Liver (tissue), 9 donors: ENCODE measurements around the gene ZNF654. TPM values are rescaled to one million over a fixed set of nuclear protein-coding genes. Genes with fewer than 3 reads are reported as not detected.

Experiments used
- DNase-seq: peaks from one replicate; pipeline ENCODE4 v3.0.0-alpha.2; 2017; ENCODE audit warnings: low spot score
- H3K27ac ChIP-seq, 2 donors: one replicate each; pipeline ENCODE4 v1.7.0; 2013; ENCODE audit warnings: inconsistent platforms in 2 of 2, low read length in 2 of 2, control low read depth in 1 of 2, low read depth in 1 of 2, mild to moderate bottlenecking in 1 of 2
- H3K27me3 ChIP-seq, 4 donors: one replicate each; pipeline versions ENCODE4 v1.6.1 to v1.7.0; 2013; ENCODE audit warnings: low read length in 3 of 4, inconsistent platforms in 1 of 4, mild to moderate bottlenecking in 1 of 4, moderate library complexity in 1 of 4; ENCODE audit not compliant: control insufficient read depth in 4 of 4, insufficient read depth in 4 of 4
- H3K36me3 ChIP-seq, 4 donors: one replicate each; pipeline versions ENCODE4 v1.6.1 to v1.7.0; 2013; ENCODE audit warnings: low read length in 3 of 4, mild to moderate bottlenecking in 3 of 4, low read depth in 1 of 4, moderate library complexity in 1 of 4; ENCODE audit not compliant: control insufficient read depth in 4 of 4, insufficient read depth in 3 of 4
- H3K4me1 ChIP-seq, 4 donors: one replicate each; pipeline versions ENCODE4 v1.6.1 to v1.7.0; 2013; ENCODE audit warnings: low read length in 3 of 4, mild to moderate bottlenecking in 3 of 4, moderate library complexity in 1 of 4; ENCODE audit not compliant: control insufficient read depth in 4 of 4, insufficient read depth in 4 of 4
- H3K4me3 ChIP-seq, 3 donors: one replicate each; pipeline versions ENCODE4 v1.6.1 to v1.7.0; 2013; ENCODE audit warnings: low read length in 3 of 3, control low read depth in 1 of 3, low read depth in 1 of 3, mild to moderate bottlenecking in 1 of 3
- H3K9ac ChIP-seq, 2 donors: one replicate each; pipeline ENCODE4 v1.7.0; 2013; ENCODE audit warnings: low read length in 2 of 2, mild to moderate bottlenecking in 2 of 2, moderate library complexity in 2 of 2, control low read depth in 1 of 2, low read depth in 1 of 2
- H3K9me3 ChIP-seq, 4 donors: one replicate each; pipeline versions ENCODE4 v1.6.1 to v1.7.0; 2013; ENCODE audit warnings: low read length in 3 of 4; ENCODE audit not compliant: control insufficient read depth in 4 of 4
- ATF3 ChIP-seq: IDR thresholded peaks from 2 replicates; pipeline ENCODE4 v1.6.1; 2016; ENCODE audit warnings: antibody characterized with exemption
- EGR1 ChIP-seq, 2 donors: IDR thresholded peaks; 2 replicates each; pipeline ENCODE4 v1.6.1; 2016 to 2018; ENCODE audit warnings: antibody characterized with exemption in 2 of 2, low read depth in 2 of 2
- FOXA1 ChIP-seq: IDR thresholded peaks from 2 replicates; pipeline ENCODE4 v1.6.1; 2016; ENCODE audit warnings: antibody characterized with exemption
- FOXA2 ChIP-seq: IDR thresholded peaks from 2 replicates; pipeline ENCODE4 v1.6.1; 2016; ENCODE audit warnings: antibody characterized with exemption
- GABPA ChIP-seq, 2 donors: IDR thresholded peaks in 1 of 2; conservative IDR thresholded peaks in 1 of 2; 2 replicates each; pipeline ENCODE4 v1.6.1; 2016; ENCODE audit warnings: antibody characterized with exemption in 2 of 2, mild to moderate bottlenecking in 1 of 2, moderate library complexity in 1 of 2
- HNF4G ChIP-seq: IDR thresholded peaks from 2 replicates; pipeline ENCODE4 v1.6.1; 2016; ENCODE audit warnings: antibody characterized with exemption
- JUND ChIP-seq, 2 donors: IDR thresholded peaks; 2 replicates each; pipeline ENCODE4 v1.6.1; 2016; ENCODE audit warnings: antibody characterized with exemption in 2 of 2
- MAX ChIP-seq: IDR thresholded peaks from 2 replicates; pipeline ENCODE4 v1.6.1; 2016; ENCODE audit warnings: antibody characterized with exemption
- NR2F2 ChIP-seq: IDR thresholded peaks from 2 replicates; pipeline ENCODE4 v1.6.1; 2016; ENCODE audit warnings: antibody characterized with exemption
- RAD21 ChIP-seq, 2 donors: IDR thresholded peaks; 2 replicates each; pipeline ENCODE4 v1.6.1; 2016; ENCODE audit warnings: antibody characterized with exemption in 2 of 2, mild to moderate bottlenecking in 2 of 2
- SP1 ChIP-seq: IDR thresholded peaks from 2 replicates; pipeline ENCODE4 v1.6.1; 2018; ENCODE audit warnings: antibody characterized with exemption, mild to moderate bottlenecking
- TAF1 ChIP-seq: conservative IDR thresholded peaks from 2 replicates; pipeline ENCODE4 v1.6.1; 2016; ENCODE audit warnings: antibody characterized with exemption, mild to moderate bottlenecking
- YY1 ChIP-seq: IDR thresholded peaks from 2 replicates; pipeline ENCODE4 v1.6.1; 2016; ENCODE audit warnings: antibody characterized with exemption, mild to moderate bottlenecking
- WGBS: extraction: QIAGEN DNeasy Blood & Tissue Kit; methylation state at CpG from one replicate; pipeline ENCODE4 v1.1.7; 2013; 5-methylcytosine and 5-hydroxymethylcytosine counted together
- polyA plus RNA-seq, 2 donors: library from polyadenylated mRNA; stranded (reverse) in 1 of 2; unstranded in 1 of 2; fragments of 200-250 nt in 1 of 2; fragments of >200 nt in 1 of 2; fragmentation: Nextera tagmentation in 1 of 2; extraction: Ambion mirVana in 1 of 2; gene quantifications; one replicate each; pipeline versions ENCODE4 v1.2.1 to v1.2.3, GENCODE V29; 2013 to 2015
- total RNA-seq, 2 donors: library from RNA; depleted of rRNA; stranded (reverse); fragments of >200 nt; gene quantifications; one replicate each; pipeline ENCODE4 v1.2.3, GENCODE V29; 2014
- TF ChIP-seq, protein P1 (sequence below): IDR thresholded peaks from 2 replicates; pipeline ENCODE4 v1.6.1; 2016; ENCODE audit warnings: antibody characterized with exemption
- TF ChIP-seq, protein P2 (sequence below): fragments of 150-350 bp; IDR thresholded peaks from 2 replicates; pipeline ENCODE4 v1.5.1; 2017; ENCODE audit warnings: improper control_type of control experiment, low read depth, low read length; ENCODE audit not compliant: missing input control
- TF ChIP-seq, protein P3 (sequence below): IDR thresholded peaks from 2 replicates; pipeline ENCODE4 v1.6.1; 2016; ENCODE audit warnings: antibody characterized with exemption, mild to moderate bottlenecking
- donor health status: healthy.
- donor health status: healthy.
- donor health status: healthy.
- donor health status: healthy.
- donor health status: healthy.

Gene ZNF654
- total and polyA plus RNA-seq, 4 donors, result 2.2 to 10.1 (median 5.4) TPM

DNA sequence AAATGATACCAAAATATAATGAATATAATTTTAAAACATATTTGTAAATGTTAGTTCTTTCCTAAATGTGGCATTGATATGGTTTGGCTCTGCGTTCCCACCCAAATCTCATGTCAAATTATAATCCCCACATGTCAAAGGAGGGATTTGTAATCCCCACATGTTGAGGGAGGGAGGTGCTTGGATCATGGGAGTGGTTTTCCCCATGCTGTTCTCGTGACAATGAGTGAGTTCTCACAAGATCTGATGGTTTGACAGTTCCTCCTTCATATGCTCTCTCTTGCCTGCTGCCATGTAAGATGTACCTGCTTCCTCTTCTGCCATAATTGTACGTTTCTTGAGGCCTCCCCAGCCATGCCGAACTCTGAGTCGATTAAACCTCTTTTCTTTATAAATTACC is 12.3 kb upstream of the ZNF654 start:
- Histone ChIP-seq H3K36me3 (no peaks in the 10 kb centered on the region), H3K27me3 (no peaks in the 10 kb centered on the region), H3K9me3 (no peaks in the 10 kb centered on the region), H3K27ac (no peak overlapping the region), H3K9ac (no peak overlapping the region), H3K4me1 (no peaks in the 10 kb centered on the region), H3K4me3 (no peak overlapping the region)
- 86% methylated on average over 5 of the region's 5 CpGs for WGBS
- DNase-seq, result no peak
- TF ChIP-seq NR2F2, result no peak
- TF ChIP-seq SP1, result no peak
- TF ChIP-seq RAD21 (IDR thresholded peaks at IDR 0.05), result no peak
- no peak for TF ChIP-seq EGR1 (IDR thresholded peaks at IDR 0.05; ENCODE audit: low read depth in 2 of 2)
- TF ChIP-seq GABPA (IDR thresholded peaks at IDR 0.05 in 1 of 2, conservative IDR thresholded peaks at IDR 0.05 in 1 of 2), result no peak
- TF ChIP-seq FOXA1, result no peak
- no peak for TF ChIP-seq MAX
- TF ChIP-seq, protein P1, sequence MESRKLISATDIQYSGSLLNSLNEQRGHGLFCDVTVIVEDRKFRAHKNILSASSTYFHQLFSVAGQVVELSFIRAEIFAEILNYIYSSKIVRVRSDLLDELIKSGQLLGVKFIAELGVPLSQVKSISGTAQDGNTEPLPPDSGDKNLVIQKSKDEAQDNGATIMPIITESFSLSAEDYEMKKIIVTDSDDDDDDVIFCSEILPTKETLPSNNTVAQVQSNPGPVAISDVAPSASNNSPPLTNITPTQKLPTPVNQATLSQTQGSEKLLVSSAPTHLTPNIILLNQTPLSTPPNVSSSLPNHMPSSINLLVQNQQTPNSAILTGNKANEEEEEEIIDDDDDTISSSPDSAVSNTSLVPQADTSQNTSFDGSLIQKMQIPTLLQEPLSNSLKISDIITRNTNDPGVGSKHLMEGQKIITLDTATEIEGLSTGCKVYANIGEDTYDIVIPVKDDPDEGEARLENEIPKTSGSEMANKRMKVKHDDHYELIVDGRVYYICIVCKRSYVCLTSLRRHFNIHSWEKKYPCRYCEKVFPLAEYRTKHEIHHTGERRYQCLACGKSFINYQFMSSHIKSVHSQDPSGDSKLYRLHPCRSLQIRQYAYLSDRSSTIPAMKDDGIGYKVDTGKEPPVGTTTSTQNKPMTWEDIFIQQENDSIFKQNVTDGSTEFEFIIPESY, result no peak
- no peak for TF ChIP-seq FOXA2
- TF ChIP-seq, protein P2, sequence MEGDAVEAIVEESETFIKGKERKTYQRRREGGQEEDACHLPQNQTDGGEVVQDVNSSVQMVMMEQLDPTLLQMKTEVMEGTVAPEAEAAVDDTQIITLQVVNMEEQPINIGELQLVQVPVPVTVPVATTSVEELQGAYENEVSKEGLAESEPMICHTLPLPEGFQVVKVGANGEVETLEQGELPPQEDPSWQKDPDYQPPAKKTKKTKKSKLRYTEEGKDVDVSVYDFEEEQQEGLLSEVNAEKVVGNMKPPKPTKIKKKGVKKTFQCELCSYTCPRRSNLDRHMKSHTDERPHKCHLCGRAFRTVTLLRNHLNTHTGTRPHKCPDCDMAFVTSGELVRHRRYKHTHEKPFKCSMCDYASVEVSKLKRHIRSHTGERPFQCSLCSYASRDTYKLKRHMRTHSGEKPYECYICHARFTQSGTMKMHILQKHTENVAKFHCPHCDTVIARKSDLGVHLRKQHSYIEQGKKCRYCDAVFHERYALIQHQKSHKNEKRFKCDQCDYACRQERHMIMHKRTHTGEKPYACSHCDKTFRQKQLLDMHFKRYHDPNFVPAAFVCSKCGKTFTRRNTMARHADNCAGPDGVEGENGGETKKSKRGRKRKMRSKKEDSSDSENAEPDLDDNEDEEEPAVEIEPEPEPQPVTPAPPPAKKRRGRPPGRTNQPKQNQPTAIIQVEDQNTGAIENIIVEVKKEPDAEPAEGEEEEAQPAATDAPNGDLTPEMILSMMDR, result no peak

DNA sequence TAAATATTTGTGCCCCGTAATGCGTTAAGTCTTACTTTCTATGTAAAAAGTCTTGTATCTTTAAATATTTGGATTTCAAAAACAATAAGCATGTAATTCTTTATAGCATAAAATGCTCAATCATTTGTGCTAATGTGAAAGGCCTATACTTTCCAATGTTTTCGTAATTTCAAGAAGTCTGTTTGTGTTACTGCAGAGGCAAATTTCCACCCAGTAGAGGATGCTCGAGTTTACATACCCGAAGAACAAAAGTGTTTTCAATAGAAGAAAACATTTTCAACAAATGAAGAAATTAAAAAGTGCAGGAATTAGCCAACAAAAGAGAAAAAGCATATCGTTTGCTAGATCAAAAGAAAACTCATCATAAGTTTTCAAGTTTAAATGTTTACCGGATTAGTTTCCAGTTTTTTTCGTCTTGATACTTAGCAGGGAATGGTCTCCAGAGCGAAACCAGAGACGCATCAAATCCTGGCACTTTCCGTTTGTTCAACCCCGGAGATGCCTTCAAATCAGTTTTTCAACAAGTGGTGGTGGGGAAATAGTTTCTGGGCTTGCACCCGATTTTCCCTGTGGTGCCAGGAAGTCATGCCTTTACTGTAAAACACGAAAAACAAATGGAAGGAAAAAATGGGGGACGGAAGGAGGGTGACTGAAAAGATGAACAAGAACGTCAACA is 1.3 kb upstream of the ZNF654 start:
- Histone ChIP-seq H3K4me3 (peak overlapping the region; percentile 82 to 84 (median 83)), H3K9me3 (no peaks in the 10 kb centered on the region), H3K36me3 (peaks cover 5 to 13% (median 7%) of the 10 kb centered on the region in 4 donors), H3K27me3 (no peaks in the 10 kb centered on the region), H3K27ac (peak overlapping the region; percentile 88 to 94), H3K9ac (peak overlapping the region; percentile 66 to 76), H3K4me1 (peaks cover 0 to 31% (median 24%) of the 10 kb centered on the region in 4 donors)
- TF ChIP-seq YY1 (peak; percentile 11), FOXA2 (no peak), JUND (IDR thresholded peaks at IDR 0.05) (no peak), EGR1 (IDR thresholded peaks at IDR 0.05; ENCODE audit: low read depth in 2 of 2) (no peak), RAD21 (IDR thresholded peaks at IDR 0.05) (peak in 1 of 2 donors; percentile 19), HNF4G (no peak), ATF3 (no peak), TAF1 (no peak)
- TF ChIP-seq, protein P3, sequence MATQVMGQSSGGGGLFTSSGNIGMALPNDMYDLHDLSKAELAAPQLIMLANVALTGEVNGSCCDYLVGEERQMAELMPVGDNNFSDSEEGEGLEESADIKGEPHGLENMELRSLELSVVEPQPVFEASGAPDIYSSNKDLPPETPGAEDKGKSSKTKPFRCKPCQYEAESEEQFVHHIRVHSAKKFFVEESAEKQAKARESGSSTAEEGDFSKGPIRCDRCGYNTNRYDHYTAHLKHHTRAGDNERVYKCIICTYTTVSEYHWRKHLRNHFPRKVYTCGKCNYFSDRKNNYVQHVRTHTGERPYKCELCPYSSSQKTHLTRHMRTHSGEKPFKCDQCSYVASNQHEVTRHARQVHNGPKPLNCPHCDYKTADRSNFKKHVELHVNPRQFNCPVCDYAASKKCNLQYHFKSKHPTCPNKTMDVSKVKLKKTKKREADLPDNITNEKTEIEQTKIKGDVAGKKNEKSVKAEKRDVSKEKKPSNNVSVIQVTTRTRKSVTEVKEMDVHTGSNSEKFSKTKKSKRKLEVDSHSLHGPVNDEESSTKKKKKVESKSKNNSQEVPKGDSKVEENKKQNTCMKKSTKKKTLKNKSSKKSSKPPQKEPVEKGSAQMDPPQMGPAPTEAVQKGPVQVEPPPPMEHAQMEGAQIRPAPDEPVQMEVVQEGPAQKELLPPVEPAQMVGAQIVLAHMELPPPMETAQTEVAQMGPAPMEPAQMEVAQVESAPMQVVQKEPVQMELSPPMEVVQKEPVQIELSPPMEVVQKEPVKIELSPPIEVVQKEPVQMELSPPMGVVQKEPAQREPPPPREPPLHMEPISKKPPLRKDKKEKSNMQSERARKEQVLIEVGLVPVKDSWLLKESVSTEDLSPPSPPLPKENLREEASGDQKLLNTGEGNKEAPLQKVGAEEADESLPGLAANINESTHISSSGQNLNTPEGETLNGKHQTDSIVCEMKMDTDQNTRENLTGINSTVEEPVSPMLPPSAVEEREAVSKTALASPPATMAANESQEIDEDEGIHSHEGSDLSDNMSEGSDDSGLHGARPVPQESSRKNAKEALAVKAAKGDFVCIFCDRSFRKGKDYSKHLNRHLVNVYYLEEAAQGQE, result no peak
- DNase-seq, result no peak
- 13% methylated on average over 16 of the region's 16 CpGs for WGBS
